Measurements from ENCODE around the gene TOM1. TPM values are rescaled to one million over a fixed set of nuclear protein-coding genes. Genes with fewer than 3 reads are reported as not detected.

TOM1 gene
- total RNA-seq, 4 donors from 2014 or later = 64.7 to 114 (median 86.5) TPM

GRCh38 chr22:35319244-35319985 is 19.7 kb downstream of the TOM1 start:
- Histone ChIP-seq H3K27ac (no peak overlapping the region), H3K36me3 (peaks cover 0 to 84% (median 34%) of the 10 kb centered on the region in 3 donors), H3K4me1 (no peaks in the 10 kb centered on the region), H3K27me3 (no peaks in the 10 kb centered on the region), H3K4me3 (no peak overlapping the region), H3K9me3 (no peaks in the 10 kb centered on the region)
- DNase-seq (ENCODE audit: low spot score in 2 of 2) = no peak
- no peak for TF ChIP-seq EP300 (IDR thresholded peaks at IDR 0.05)
- no peak for TF ChIP-seq POLR2A (IDR thresholded peaks at IDR 0.05)
- TF ChIP-seq, protein P1, sequence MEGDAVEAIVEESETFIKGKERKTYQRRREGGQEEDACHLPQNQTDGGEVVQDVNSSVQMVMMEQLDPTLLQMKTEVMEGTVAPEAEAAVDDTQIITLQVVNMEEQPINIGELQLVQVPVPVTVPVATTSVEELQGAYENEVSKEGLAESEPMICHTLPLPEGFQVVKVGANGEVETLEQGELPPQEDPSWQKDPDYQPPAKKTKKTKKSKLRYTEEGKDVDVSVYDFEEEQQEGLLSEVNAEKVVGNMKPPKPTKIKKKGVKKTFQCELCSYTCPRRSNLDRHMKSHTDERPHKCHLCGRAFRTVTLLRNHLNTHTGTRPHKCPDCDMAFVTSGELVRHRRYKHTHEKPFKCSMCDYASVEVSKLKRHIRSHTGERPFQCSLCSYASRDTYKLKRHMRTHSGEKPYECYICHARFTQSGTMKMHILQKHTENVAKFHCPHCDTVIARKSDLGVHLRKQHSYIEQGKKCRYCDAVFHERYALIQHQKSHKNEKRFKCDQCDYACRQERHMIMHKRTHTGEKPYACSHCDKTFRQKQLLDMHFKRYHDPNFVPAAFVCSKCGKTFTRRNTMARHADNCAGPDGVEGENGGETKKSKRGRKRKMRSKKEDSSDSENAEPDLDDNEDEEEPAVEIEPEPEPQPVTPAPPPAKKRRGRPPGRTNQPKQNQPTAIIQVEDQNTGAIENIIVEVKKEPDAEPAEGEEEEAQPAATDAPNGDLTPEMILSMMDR (IDR thresholded peaks at IDR 0.05) = no peak
- 85 to 89% methylated on average over 15 to 18 of the region's 18 CpGs for WGBS, 2 donors

GRCh38 chr22:35322126-35322525 is 22.4 kb downstream of the TOM1 start:
- DNase-seq (ENCODE audit: low spot score in 2 of 2) = no peak
- no peak for TF ChIP-seq POLR2A (IDR thresholded peaks at IDR 0.05)
- TF ChIP-seq, protein P1 (IDR thresholded peaks at IDR 0.05) = no peak
- TF ChIP-seq EP300 (IDR thresholded peaks at IDR 0.05) = no peak
- no peaks in the 10 kb centered on the region for H3K4me1 ChIP-seq
- H3K27me3 ChIP-seq = no peaks in the 10 kb centered on the region
- 94% methylated on average over 9 to 10 of the region's 10 CpGs for WGBS, 2 donors
- no peak overlapping the region for H3K4me3 ChIP-seq
- H3K27ac ChIP-seq = no peak overlapping the region
- H3K36me3 ChIP-seq = peaks cover 0 to 99% (median 43%) of the 10 kb centered on the region in 3 donors
- H3K9me3 ChIP-seq = no peaks in the 10 kb centered on the region

DNA sequence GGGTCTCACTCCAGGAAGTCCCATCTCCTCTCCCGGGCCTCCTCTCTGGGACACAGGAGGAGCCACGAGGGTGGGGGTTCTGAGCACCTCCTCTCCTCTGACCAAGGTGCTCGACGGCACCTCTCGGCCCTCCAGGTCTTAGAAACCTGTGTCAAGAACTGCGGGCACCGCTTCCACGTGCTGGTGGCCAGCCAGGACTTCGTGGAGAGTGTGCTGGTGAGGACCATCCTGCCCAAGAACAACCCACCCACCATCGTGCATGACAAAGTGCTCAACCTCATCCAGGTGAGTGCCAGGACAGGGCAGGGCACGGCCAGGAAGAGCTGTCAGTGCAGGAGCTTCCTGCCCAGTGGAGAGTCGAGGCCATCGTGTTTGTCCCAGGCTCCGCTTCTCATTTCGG is 23.2 kb downstream of the TOM1 start:
- H3K36me3 ChIP-seq = peaks cover 0 to 99% (median 45%) of the 10 kb centered on the region in 3 donors
- no peak for DNase-seq (ENCODE audit: low spot score in 2 of 2)
- H3K9me3 ChIP-seq = no peaks in the 10 kb centered on the region
- H3K27me3 ChIP-seq = no peaks in the 10 kb centered on the region
- no peak overlapping the region for H3K4me3 ChIP-seq
- TF ChIP-seq, protein P1 (IDR thresholded peaks at IDR 0.05) = no peak
- TF ChIP-seq EP300 (IDR thresholded peaks at IDR 0.05) (no peak), POLR2A (IDR thresholded peaks at IDR 0.05) (no peak)
- H3K27ac ChIP-seq = no peak overlapping the region
- no peaks in the 10 kb centered on the region for H3K4me1 ChIP-seq
- WGBS, 2 donors = 90 to 91% methylated on average over 15 of the region's 15 CpGs

- H3K27me3 ChIP-seq = no peaks in the 10 kb centered on the region
- no peaks in the 10 kb centered on the region for H3K4me1 ChIP-seq
- DNase-seq (ENCODE audit: low spot score in 2 of 2) = no peak
- H3K36me3 ChIP-seq = peaks cover 0 to 99% (median 41%) of the 10 kb centered on the region in 3 donors
- H3K27ac ChIP-seq = no peak overlapping the region
- 90 to 96% methylated on average over 11 of the region's 11 CpGs for WGBS, 2 donors
- no peaks in the 10 kb centered on the region for H3K9me3 ChIP-seq
- H3K4me3 ChIP-seq = no peak overlapping the region
- TF ChIP-seq EP300 (IDR thresholded peaks at IDR 0.05) = no peak
These were observed 23.6 kb downstream of the TOM1 start for GRCh38 chr22:35323305-35323704.

- H3K36me3 ChIP-seq = peaks cover 0 to 99% (median 33%) of the 10 kb centered on the region in 3 donors
- H3K4me3 ChIP-seq = no peak overlapping the region
- DNase-seq (ENCODE audit: low spot score in 2 of 2) = no peak
- H3K27me3 ChIP-seq = no peaks in the 10 kb centered on the region
- 88 to 89% methylated on average over 5 of the region's 5 CpGs for WGBS, 2 donors
- no peak overlapping the region for H3K27ac ChIP-seq
- TF ChIP-seq, protein P1 (IDR thresholded peaks at IDR 0.05) = no peak
- TF ChIP-seq POLR2A (IDR thresholded peaks at IDR 0.05) (no peak), EP300 (IDR thresholded peaks at IDR 0.05) (no peak)
- H3K4me1 ChIP-seq = no peaks in the 10 kb centered on the region
- no peaks in the 10 kb centered on the region for H3K9me3 ChIP-seq
These were observed 24.4 kb downstream of the TOM1 start for GRCh38 chr22:35324067-35324466.

Measured in tibial nerve (tissue), 4 donors.